Upper lobe of left lung (tissue), 4 donors: Measurements from ENCODE around the gene OPALIN.

Experiments used
- POLR2AphosphoS5 ChIP-seq, 2 donors: sonication (generic); formaldehyde crosslinking; IDR thresholded peaks; one replicate each; pipeline ENCODE4 v1.5.1; 2017; ENCODE audit warnings: antibody characterized with exemption in 2 of 2
- TF ChIP-seq, protein P1 (sequence below), 6 experiments: fragments of 450-650 bp in 4 of 6; fragments of 200-600 bp in 2 of 6; sonication (generic) in 2 of 6; IDR thresholded peaks; one replicate each; pipeline ENCODE4 v1.5.1; 2016 to 2019; ENCODE audit warnings: antibody characterized with exemption in 6 of 6

DNA sequence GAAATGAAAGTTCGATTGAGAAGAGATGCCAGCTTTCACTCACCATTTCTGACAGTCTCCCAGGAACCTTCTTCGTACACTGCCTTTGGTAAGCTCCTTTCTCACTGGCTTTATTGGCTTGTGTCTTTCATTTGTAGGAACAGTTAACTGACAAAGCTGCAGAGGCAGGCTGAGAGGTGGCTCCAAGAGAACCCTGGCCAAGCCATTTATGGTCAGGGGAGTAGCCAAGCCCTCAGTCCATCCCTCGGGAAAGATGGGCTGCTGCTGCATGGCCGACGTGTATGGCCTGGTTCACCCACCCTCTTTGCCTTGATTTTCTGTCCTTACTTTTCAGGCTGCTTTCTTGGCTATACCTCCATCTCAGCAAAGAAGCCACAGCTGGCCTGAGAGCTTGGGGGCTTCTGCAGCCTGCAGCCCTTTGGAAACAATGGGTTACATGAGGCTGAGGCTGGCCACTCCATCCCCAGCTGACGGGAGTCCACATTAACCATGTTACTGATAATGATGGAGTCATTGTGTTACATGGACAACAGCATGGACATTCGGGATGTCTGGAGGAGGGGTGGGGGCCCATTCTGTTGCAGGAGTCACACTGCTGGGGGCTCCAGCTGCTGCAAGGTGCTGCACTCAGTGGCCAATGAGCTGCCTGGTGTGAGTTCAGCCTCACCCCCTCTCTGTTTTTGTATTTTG lies at the start of gene OPALIN:
- TF ChIP-seq, protein P1, sequence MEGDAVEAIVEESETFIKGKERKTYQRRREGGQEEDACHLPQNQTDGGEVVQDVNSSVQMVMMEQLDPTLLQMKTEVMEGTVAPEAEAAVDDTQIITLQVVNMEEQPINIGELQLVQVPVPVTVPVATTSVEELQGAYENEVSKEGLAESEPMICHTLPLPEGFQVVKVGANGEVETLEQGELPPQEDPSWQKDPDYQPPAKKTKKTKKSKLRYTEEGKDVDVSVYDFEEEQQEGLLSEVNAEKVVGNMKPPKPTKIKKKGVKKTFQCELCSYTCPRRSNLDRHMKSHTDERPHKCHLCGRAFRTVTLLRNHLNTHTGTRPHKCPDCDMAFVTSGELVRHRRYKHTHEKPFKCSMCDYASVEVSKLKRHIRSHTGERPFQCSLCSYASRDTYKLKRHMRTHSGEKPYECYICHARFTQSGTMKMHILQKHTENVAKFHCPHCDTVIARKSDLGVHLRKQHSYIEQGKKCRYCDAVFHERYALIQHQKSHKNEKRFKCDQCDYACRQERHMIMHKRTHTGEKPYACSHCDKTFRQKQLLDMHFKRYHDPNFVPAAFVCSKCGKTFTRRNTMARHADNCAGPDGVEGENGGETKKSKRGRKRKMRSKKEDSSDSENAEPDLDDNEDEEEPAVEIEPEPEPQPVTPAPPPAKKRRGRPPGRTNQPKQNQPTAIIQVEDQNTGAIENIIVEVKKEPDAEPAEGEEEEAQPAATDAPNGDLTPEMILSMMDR (IDR thresholded peaks at IDR 0.05): no peak
- no peak for TF ChIP-seq POLR2AphosphoS5 (IDR thresholded peaks at IDR 0.05)
